ENCODE results near the gene EIF3F. TPM values are rescaled to one million over a fixed set of nuclear protein-coding genes. Genes with fewer than 3 reads are reported as not detected.
A peak's percentile ranks its signal among the peaks of the same experiment; 100 is the strongest.

Gene EIF3F, protein sequence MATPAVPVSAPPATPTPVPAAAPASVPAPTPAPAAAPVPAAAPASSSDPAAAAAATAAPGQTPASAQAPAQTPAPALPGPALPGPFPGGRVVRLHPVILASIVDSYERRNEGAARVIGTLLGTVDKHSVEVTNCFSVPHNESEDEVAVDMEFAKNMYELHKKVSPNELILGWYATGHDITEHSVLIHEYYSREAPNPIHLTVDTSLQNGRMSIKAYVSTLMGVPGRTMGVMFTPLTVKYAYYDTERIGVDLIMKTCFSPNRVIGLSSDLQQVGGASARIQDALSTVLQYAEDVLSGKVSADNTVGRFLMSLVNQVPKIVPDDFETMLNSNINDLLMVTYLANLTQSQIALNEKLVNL
- 100 to 1,000 TPM; 270 to 289 TPM for total RNA-seq

DNA sequence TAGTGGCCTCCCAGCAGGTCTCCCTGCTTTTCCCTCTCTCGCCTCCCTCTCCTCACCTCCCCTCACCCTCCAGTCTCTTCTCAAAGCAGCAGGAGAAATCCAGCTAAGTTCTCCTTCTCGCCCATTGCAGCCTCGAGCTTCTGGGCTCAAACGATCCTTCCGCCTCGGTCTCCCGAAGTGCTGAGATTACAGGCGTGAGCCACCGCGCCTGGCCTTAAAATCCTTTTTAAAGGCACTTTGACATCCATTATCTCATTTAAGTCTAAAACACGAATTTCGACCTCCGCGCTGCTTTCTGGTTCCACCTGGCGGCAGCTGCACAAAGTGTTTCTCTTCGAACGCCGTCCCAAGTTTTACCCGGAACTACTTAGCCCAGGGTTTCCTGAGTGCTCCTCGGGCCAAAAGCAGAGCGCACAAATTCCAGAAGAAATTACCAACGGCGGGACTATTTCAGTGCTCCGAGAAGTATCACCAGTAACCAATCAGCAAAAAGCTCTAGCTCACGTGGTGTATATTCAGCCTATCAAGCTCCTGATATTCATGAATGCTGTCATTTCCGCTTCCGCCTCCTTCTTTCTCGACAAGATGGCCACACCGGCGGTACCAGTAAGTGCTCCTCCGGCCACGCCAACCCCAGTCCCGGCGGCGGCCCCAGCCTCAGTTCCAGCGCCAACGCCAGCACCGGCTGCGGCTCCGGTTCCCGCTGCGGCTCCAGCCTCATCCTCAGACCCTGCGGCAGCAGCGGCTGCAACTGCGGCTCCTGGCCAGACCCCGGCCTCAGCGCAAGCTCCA lies at the start of gene EIF3F:
EIF3F (plus strand) TSS at position 570 of the 792 bp plus-strand sequence; CDS start at position 586, 16 bp downstream.
- peak; percentile 99 for ATAC-seq
- ChIA-PET POLR2A (interaction anchor here (0.6 kb wide), 1 partner anchor 112 kb away, joined by 3 read pairs; no protein-coding TSS in a partner anchor), CTCF (interaction anchor here (0.6 to 3.5 kb wide), 26 partner anchors 8 to 1304 kb away, joined by 3 to 70 read pairs (median 4); partner anchors contain the start of genes MRPL17, OR10A3 and RIC3)
- intact Hi-C loops (cut with DNase I, micrococcal nuclease): loop anchor here (1.0 to 2.0 kb wide), 6 partner anchors 32 to 1752 kb away; partner anchors contain the start of genes PPFIBP2 (in 2 of the 2) and FHIP1B (in 1 of the 2)
- H3K27me3 Mint-ChIP-seq: no peaks in the 10 kb centered on the region
- H3K4me1 Mint-ChIP-seq: peaks cover 37% of the 10 kb centered on the region
- H3K36me3 Mint-ChIP-seq (ENCODE audit: low read depth): peaks cover 16% of the 10 kb centered on the region
- DNase-seq: peak; percentile 93
- H3K27ac Mint-ChIP-seq: peak within 1 kb of the TSS; percentile 99
- H3K4me3 Mint-ChIP-seq: peak within 1 kb of the TSS; percentile 94
- H3K9me3 Mint-ChIP-seq (ENCODE audit: low read depth): no peaks in the 10 kb centered on the region

DNA sequence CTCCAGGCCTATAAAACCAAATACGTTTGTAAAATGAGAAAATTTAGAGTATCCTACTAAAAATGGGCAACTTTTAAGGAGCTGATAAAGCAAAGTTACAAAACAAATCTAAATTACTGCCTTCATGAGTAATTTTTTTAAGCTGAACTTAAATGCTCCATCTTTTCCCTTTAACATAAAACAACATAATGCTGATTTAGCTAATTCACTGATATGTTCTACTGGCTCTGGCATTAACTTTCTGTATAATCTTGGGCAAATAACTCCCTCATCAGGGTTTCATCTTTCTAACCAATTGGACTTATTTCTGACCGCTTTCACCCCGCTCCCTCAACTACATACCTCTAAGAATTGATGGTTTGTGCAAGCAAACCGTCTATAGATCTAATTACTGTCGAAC lies 46.0 kb upstream of the EIF3F start:
- peaks cover 19% of the 10 kb centered on the region for H3K9me3 Mint-ChIP-seq (ENCODE audit: low read depth)
- DNase-seq (no peak), ATAC-seq (no peak)
- H3K4me3 Mint-ChIP-seq: no peak overlapping the region
- POLR2A ChIA-PET: no interaction called here
- H3K27me3 Mint-ChIP-seq: peaks cover 6% of the 10 kb centered on the region
- intact Hi-C loops (cut with DNase I, micrococcal nuclease): no loop called here
- no peaks in the 10 kb centered on the region for H3K36me3 Mint-ChIP-seq (ENCODE audit: low read depth)
- no peaks in the 10 kb centered on the region for H3K4me1 Mint-ChIP-seq
- CTCF ChIA-PET: interaction anchor here (1.0 kb wide), 1 partner anchor 46 kb away, joined by 6 read pairs; the partner anchor contains the start of gene EIF3F
- no peak overlapping the region for H3K27ac Mint-ChIP-seq

DNA sequence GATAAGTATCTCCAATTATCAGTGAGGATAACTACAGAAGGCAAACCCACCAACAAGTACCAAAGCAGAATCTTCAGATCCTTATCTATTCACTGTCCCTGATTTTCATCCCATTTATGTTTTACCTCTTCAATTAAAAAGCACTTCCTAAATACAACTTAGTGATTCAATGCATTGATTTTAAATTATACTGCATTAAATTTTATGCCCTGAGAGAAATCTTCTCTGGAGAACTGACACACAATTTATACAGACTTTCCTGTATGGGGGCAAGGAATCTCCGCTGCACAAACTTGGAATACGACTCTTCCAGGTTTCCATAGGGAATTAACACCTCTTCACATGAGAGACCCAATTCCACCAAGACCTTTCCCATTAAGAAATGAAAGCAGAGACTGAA lies 45.5 kb upstream of the EIF3F start, which contains the start of gene OR10A3:
OR10A3 (minus strand) TSS at position 101 of the 400 bp plus-strand sequence. CDS start 2,188 bp downstream, outside the sequence.
- H3K4me3 Mint-ChIP-seq: no peak within 1 kb of the TSS
- H3K27ac Mint-ChIP-seq: no peak within 1 kb of the TSS
- intact Hi-C loops (cut with DNase I, micrococcal nuclease): no loop called here
- POLR2A ChIA-PET: no interaction called here
- H3K9me3 Mint-ChIP-seq (ENCODE audit: low read depth): peaks cover 19% of the 10 kb centered on the region
- H3K27me3 Mint-ChIP-seq: peaks cover 6% of the 10 kb centered on the region
- no peaks in the 10 kb centered on the region for H3K4me1 Mint-ChIP-seq
- CTCF ChIA-PET: interaction anchor here (1.0 kb wide), 1 partner anchor 45 kb away, joined by 6 read pairs; the partner anchor contains the start of gene EIF3F
- no peak for DNase-seq
- no peaks in the 10 kb centered on the region for H3K36me3 Mint-ChIP-seq (ENCODE audit: low read depth)
- ATAC-seq: no peak

DNA sequence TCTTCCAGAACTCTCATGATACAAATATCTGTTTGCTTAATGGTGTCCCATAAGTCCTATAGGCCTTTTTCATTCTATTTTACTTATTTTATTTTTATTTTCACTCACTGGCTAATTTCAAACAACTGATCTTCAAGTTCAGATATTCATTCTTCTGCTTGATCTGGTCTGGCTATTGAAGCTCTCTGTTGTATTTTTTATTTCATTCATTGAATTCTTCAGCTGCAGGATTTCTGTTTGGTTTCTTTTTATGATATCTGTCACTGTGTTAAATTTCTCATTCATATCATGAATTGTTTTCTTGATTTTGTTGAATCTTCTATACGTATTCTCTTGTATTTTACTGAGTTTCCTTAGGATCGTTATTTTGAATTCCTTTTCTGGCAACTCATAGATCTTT lies 43.0 kb upstream of the EIF3F start:
- Mint-ChIP-seq H3K9me3 (ENCODE audit: low read depth) (peaks cover 19% of the 10 kb centered on the region), H3K36me3 (ENCODE audit: low read depth) (no peaks in the 10 kb centered on the region), H3K27ac (no peak overlapping the region), H3K4me3 (no peak overlapping the region), H3K4me1 (no peaks in the 10 kb centered on the region), H3K27me3 (peaks cover 10% of the 10 kb centered on the region)
- DNase-seq (no peak), ATAC-seq (no peak)
- ChIA-PET CTCF (no interaction called here), POLR2A (no interaction called here)
- intact Hi-C loops (cut with DNase I, micrococcal nuclease): no loop called here

DNA sequence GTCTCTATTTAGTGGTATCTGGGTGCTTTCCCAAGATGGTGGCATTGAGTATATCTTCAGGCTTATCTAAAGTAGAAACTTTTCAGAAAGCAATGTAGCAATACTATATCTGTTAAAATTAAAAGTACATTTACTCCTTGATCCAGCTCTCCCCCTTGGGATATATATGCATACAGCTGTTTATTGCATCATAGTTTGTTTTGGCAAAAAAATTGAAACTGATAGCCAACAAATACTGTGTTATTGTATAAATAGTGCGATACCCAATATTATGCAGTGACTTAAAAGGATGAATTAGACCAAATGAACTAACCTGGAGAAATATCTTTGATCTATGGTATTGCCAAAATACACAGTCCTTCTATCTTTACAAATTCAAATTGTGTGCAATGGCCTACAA lies 37.2 kb upstream of the EIF3F start:
- H3K27me3 Mint-ChIP-seq: peaks cover 17% of the 10 kb centered on the region
- CTCF ChIA-PET: no interaction called here
- DNase-seq (no peak), ATAC-seq (no peak)
- intact Hi-C loops (cut with DNase I, micrococcal nuclease): no loop called here
- H3K4me3 Mint-ChIP-seq: no peak overlapping the region
- no peak overlapping the region for H3K27ac Mint-ChIP-seq
- no peaks in the 10 kb centered on the region for H3K9me3 Mint-ChIP-seq (ENCODE audit: low read depth)
- no peaks in the 10 kb centered on the region for H3K4me1 Mint-ChIP-seq
- POLR2A ChIA-PET: no interaction called here
- H3K36me3 Mint-ChIP-seq (ENCODE audit: low read depth): no peaks in the 10 kb centered on the region

DNA sequence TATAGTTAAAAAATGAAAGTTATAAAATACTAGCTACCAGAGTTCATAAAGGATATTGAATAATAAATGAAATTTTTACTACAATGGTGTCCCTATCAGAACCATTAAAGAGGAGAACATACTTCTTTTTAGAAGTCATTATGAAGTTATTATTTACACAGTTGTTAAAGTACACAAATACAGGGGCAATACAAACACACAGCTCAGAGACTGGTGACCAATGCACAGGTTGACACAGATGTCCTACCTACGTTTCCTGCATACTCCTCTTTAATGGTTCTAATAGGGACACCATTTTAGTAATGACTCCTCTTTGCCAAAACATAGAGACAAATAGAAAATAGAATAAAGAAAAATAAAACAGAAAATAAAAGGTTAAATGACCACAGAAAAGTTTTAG lies 31.9 kb upstream of the EIF3F start:
- intact Hi-C loops (cut with DNase I, micrococcal nuclease): no loop called here
- ChIA-PET CTCF (interaction anchor here (0.8 kb wide), 1 partner anchor 265 kb away, joined by 4 read pairs; no protein-coding TSS in a partner anchor), POLR2A (no interaction called here)
- no peak overlapping the region for H3K4me3 Mint-ChIP-seq
- H3K9me3 Mint-ChIP-seq (ENCODE audit: low read depth): peaks cover 2% of the 10 kb centered on the region
- no peak for DNase-seq
- ATAC-seq: no peak
- no peak overlapping the region for H3K27ac Mint-ChIP-seq
- no peaks in the 10 kb centered on the region for H3K36me3 Mint-ChIP-seq (ENCODE audit: low read depth)
- no peaks in the 10 kb centered on the region for H3K4me1 Mint-ChIP-seq
- peaks cover 10% of the 10 kb centered on the region for H3K27me3 Mint-ChIP-seq

DNA sequence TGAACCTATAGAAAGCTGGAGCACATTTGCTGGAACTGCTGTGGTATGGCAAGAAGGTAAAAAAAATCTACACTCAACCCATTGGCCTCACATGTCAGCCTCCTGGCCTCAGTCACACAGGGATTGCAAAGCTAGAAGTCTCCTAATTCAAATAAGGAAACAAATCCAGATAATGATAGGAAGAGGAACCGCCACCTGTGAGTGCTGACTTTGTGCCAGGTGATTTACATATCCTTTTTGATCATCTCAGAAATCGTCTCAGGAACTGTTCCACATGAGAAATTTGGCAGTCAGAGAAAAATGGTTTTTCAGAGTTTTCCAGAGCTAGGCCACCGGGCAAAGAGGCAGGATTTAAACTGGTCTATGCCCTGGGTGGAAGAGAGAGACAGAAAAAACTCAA lies 22.9 kb upstream of the EIF3F start:
- no peak for ATAC-seq
- no peak for DNase-seq
- Mint-ChIP-seq H3K4me1 (no peaks in the 10 kb centered on the region), H3K9me3 (ENCODE audit: low read depth) (no peaks in the 10 kb centered on the region), H3K4me3 (no peak overlapping the region), H3K27ac (no peak overlapping the region), H3K36me3 (ENCODE audit: low read depth) (no peaks in the 10 kb centered on the region), H3K27me3 (peaks cover 16% of the 10 kb centered on the region)
- ChIA-PET CTCF (interaction anchor here (0.6 to 1.2 kb wide), 2 partner anchors 138 to 181 kb away, joined by 3 to 6 read pairs; no protein-coding TSS in a partner anchor), POLR2A (no interaction called here)
- intact Hi-C loops (cut with DNase I, micrococcal nuclease): no loop called here

DNA sequence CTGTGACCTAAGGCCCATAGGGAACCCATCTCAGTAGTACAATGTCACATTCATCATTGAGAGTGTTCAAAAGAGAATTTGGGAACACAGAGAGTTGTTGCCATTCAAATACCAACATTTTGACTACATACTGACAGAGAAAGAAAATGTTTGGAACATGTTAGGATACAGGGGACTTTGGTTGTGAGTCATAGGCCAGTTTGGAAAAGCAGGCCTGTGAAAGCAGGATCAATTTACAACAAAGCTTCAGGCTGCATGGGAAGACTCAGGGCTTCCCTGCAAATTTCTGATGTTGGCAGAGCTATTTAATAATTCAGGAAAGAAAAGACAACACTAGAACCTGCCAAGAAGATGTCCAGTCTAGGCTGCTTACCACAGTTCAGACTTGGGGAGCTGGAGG lies 22.3 kb upstream of the EIF3F start:
- ChIA-PET CTCF (interaction anchor here (0.6 to 1.2 kb wide), 3 partner anchors 25 to 180 kb away, joined by 3 to 6 read pairs (median 3); no protein-coding TSS in a partner anchor), POLR2A (no interaction called here)
- no peaks in the 10 kb centered on the region for H3K4me1 Mint-ChIP-seq
- no peaks in the 10 kb centered on the region for H3K36me3 Mint-ChIP-seq (ENCODE audit: low read depth)
- no peak overlapping the region for H3K27ac Mint-ChIP-seq
- no peaks in the 10 kb centered on the region for H3K9me3 Mint-ChIP-seq (ENCODE audit: low read depth)
- intact Hi-C loops (cut with DNase I, micrococcal nuclease): no loop called here
- ATAC-seq (no peak), DNase-seq (no peak)
- H3K27me3 Mint-ChIP-seq: peaks cover 16% of the 10 kb centered on the region
- no peak overlapping the region for H3K4me3 Mint-ChIP-seq

DNA sequence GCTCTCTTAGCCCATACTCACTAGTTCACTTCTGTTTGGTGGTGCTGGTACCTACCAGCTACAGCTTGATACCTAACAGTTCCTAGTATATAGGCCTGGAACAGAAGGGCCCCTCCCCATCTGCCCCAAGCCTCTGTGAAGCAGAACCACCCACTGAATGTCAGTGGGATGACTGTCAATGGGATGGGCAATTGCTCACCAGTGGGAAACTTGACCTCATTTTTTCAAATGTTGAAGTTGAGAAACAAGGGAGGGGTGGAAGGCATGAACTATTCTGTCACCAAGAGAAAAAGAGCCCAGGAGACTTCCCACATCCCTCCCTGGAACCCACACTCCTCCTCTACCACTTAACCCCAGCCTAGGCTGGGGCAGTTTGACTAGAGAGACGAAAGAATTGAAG lies 21.8 kb upstream of the EIF3F start, which contains the start of gene NLRP10:
NLRP10 (minus strand) TSS at position 62 of the 400 bp plus-strand sequence. CDS start 1,952 bp downstream, outside the sequence.
- intact Hi-C loops (cut with DNase I, micrococcal nuclease): no loop called here
- H3K4me3 Mint-ChIP-seq: no peak within 1 kb of the TSS
- DNase-seq (no peak), ATAC-seq (no peak)
- POLR2A ChIA-PET: no interaction called here
- H3K4me1 Mint-ChIP-seq: no peaks in the 10 kb centered on the region
- peaks cover 16% of the 10 kb centered on the region for H3K27me3 Mint-ChIP-seq
- no peak within 1 kb of the TSS for H3K27ac Mint-ChIP-seq
- no peaks in the 10 kb centered on the region for H3K9me3 Mint-ChIP-seq (ENCODE audit: low read depth)
- CTCF ChIA-PET: interaction anchor here (0.7 to 1.2 kb wide), 3 partner anchors 26 to 139 kb away, joined by 3 read pairs; no protein-coding TSS in a partner anchor
- H3K36me3 Mint-ChIP-seq (ENCODE audit: low read depth): no peaks in the 10 kb centered on the region

DNA sequence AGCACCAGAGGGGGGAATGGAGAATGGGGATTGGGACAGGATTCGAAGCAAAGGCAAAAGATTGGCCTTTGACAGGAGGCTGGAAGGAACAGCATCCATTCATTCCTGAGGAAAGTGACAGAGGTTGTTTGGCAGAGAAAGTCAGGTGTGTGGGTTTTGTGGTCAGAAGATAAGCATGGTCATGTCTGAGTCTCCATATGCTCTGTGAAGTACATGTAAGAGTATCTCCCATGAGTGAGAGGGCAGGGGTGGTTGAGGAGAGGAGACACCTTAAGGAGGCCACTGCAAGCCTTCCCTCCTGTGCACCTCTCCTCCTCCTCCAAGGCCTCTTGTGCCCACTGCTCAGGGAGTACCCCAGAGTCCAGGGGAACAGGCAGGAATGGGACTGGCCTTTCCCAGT lies 20.0 kb upstream of the EIF3F start:
- Mint-ChIP-seq H3K4me3 (no peak overlapping the region), H3K9me3 (ENCODE audit: low read depth) (no peaks in the 10 kb centered on the region), H3K4me1 (no peaks in the 10 kb centered on the region), H3K27me3 (peaks cover 11% of the 10 kb centered on the region), H3K27ac (no peak overlapping the region), H3K36me3 (ENCODE audit: low read depth) (no peaks in the 10 kb centered on the region)
- ATAC-seq: no peak
- CTCF ChIA-PET: no interaction called here
- intact Hi-C loops (cut with DNase I, micrococcal nuclease): no loop called here
- DNase-seq: no peak
- POLR2A ChIA-PET: no interaction called here

DNA sequence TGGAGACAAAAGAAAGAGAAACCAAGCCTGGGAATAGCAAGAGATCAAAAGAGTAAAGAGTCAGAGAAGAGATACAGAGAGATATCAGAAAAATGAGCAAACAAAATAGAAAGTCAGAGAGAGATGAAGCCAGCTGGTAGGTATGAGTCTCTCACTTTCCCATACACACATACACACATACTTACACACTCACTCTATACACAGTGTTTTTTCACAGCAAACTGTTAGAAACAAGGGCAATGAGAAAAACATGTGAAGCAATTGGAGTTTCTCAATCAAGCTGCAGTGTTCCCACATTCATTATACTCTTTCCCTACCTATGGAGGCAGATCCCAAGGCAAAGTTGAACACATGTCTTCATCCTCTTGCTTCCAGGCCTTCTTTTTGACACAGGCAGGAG lies 19.3 kb upstream of the EIF3F start:
- no peaks in the 10 kb centered on the region for H3K9me3 Mint-ChIP-seq (ENCODE audit: low read depth)
- ATAC-seq (no peak), DNase-seq (no peak)
- H3K4me3 Mint-ChIP-seq: no peak overlapping the region
- H3K4me1 Mint-ChIP-seq: no peaks in the 10 kb centered on the region
- POLR2A ChIA-PET: interaction anchor here (0.6 kb wide), 1 partner anchor 217 kb away, joined by 3 read pairs; no protein-coding TSS in a partner anchor
- peaks cover 11% of the 10 kb centered on the region for H3K27me3 Mint-ChIP-seq
- intact Hi-C loops (cut with DNase I, micrococcal nuclease): no loop called here
- no peak overlapping the region for H3K27ac Mint-ChIP-seq
- H3K36me3 Mint-ChIP-seq (ENCODE audit: low read depth): no peaks in the 10 kb centered on the region
- CTCF ChIA-PET: interaction anchor here (1.3 kb wide), 1 partner anchor 19 kb away, joined by 7 read pairs; the partner anchor contains the start of gene EIF3F

Measured in activated CD4-positive, alpha-beta T cell treated with anti-CD3 and anti-CD28 coated beads for 36 hours (primary cell).